GF-D8 (cell line): ENCODE results near the gene ASCL1.

Source experiments
- DNase-seq: peaks from one replicate; lab custom pipeline; 2025; lab: John Stamatoyannopoulos, UW

Gene ASCL1

GRCh38 chr12:102957339-102958050 is at the start of gene ASCL1:
Gene ASCL1, plus strand, starts transcription at chr12:102957674. Its CDS starts 571 bp downstream, at chr12:102958245.
- DNase-seq = no peak

GRCh38 chr12:102907918-102908317 is 49.6 kb upstream of the ASCL1 start:
- no peak for DNase-seq

- no peak for DNase-seq
Observed at GRCh38 chr12:102910137-102910536, 47.3 kb upstream of the ASCL1 start.

GRCh38 chr12:102910792-102911191 is 46.7 kb upstream of the ASCL1 start:
- DNase-seq = no peak

- DNase-seq = no peak
Observed at GRCh38 chr12:102911320-102911719, 46.2 kb upstream of the ASCL1 start.

- DNase-seq = no peak
Observed at GRCh38 chr12:102912258-102912657, 45.2 kb upstream of the ASCL1 start.

- DNase-seq = no peak
Observed at GRCh38 chr12:102913453-102914226, 43.8 kb upstream of the ASCL1 start.

- DNase-seq = no peak
Observed at GRCh38 chr12:102916252-102917025, 41.0 kb upstream of the ASCL1 start.

- DNase-seq = no peak
Observed at GRCh38 chr12:102917026-102917787, 40.3 kb upstream of the ASCL1 start, which contains the start of gene PAH. Gene PAH, minus strand, starts transcription at chr12:102917244. Its CDS starts 114 bp downstream, at chr12:102917130.

GRCh38 chr12:102918840-102919239 is 38.6 kb upstream of the ASCL1 start:
- no peak for DNase-seq

GRCh38 chr12:102920271-102920670 is 37.2 kb upstream of the ASCL1 start:
- no peak for DNase-seq

GRCh38 chr12:102921240-102921639 is 36.2 kb upstream of the ASCL1 start:
- DNase-seq = no peak

- no peak for DNase-seq
Observed at GRCh38 chr12:102927220-102927619, 30.3 kb upstream of the ASCL1 start.

- DNase-seq = no peak
Observed at GRCh38 chr12:102933168-102933567, 24.3 kb upstream of the ASCL1 start.

GRCh38 chr12:102939059-102939458 is 18.4 kb upstream of the ASCL1 start:
- no peak for DNase-seq

GRCh38 chr12:102939670-102940222 is 17.7 kb upstream of the ASCL1 start:
- DNase-seq = no peak

GRCh38 chr12:102946042-102946441 is 11.4 kb upstream of the ASCL1 start:
- DNase-seq = no peak

GRCh38 chr12:102948941-102949352 is 8.5 kb upstream of the ASCL1 start:
- no peak for DNase-seq

GRCh38 chr12:102950107-102950949 is 7.1 kb upstream of the ASCL1 start:
- no peak for DNase-seq

- no peak for DNase-seq
Observed at GRCh38 chr12:102950950-102951619, 6.4 kb upstream of the ASCL1 start.
